Stimulated activated CD4-positive, alpha-beta T cell treated with anti-CD3 and anti-CD28 coated beads, TNF-alpha, amount 100 ng/mL, for 4 hours (primary cell): ENCODE measurements around the gene IQCN.
A peak's percentile ranks its signal among the peaks of the same experiment; 100 is the strongest.

Experiments used
- DNase-seq, 3 experiments: peaks; one replicate each; pipeline ENCODE4 v3.0.0-alpha.2; 2020; ENCODE audit warnings: low read depth in 3 of 3

IQCN gene

GRCh38 chr19:18304458-18305310 lies 30.4 kb upstream of the IQCN start:
- DNase-seq, result peak; percentile 73 to 79 (median 79)

- DNase-seq, result no peak
Observed at GRCh38 chr19:18304208-18304457, 29.9 kb upstream of the IQCN start.

GRCh38 chr19:18301718-18302111 lies 27.5 kb upstream of the IQCN start:
- DNase-seq, result no peak

GRCh38 chr19:18300930-18301717 lies 26.9 kb upstream of the IQCN start:
- DNase-seq, result no peak

- DNase-seq, result no peak
Observed at GRCh38 chr19:18299654-18300053, 25.4 kb upstream of the IQCN start.

GRCh38 chr19:18298601-18299000 lies 24.3 kb upstream of the IQCN start:
- no peak for DNase-seq

- no peak for DNase-seq
Observed at GRCh38 chr19:18297308-18297707, 23.1 kb upstream of the IQCN start.

GRCh38 chr19:18295034-18295451 lies 20.8 kb upstream of the IQCN start:
- no peak for DNase-seq

- DNase-seq, result peak; percentile 76 to 93 (median 88)
Observed at GRCh38 chr19:18294467-18294864, 20.2 kb upstream of the IQCN start.

- DNase-seq, result no peak
Observed at GRCh38 chr19:18293642-18294466, 19.6 kb upstream of the IQCN start.

GRCh38 chr19:18292810-18293641 lies 18.8 kb upstream of the IQCN start:
- no peak for DNase-seq

- no peak for DNase-seq
Observed at GRCh38 chr19:18292462-18292809, 18.2 kb upstream of the IQCN start.

- DNase-seq, result peak in 2 of 3 experiments; percentile 66 to 73
Observed at GRCh38 chr19:18291590-18292461, 17.6 kb upstream of the IQCN start.

GRCh38 chr19:18291019-18291524 lies 16.8 kb upstream of the IQCN start:
- DNase-seq, result no peak

- DNase-seq, result peak in 2 of 3 experiments; percentile 48 to 74
Observed at GRCh38 chr19:18290302-18291018, 16.2 kb upstream of the IQCN start.

GRCh38 chr19:18289471-18290301 lies 15.4 kb upstream of the IQCN start:
- DNase-seq, result no peak

- no peak for DNase-seq
Observed at GRCh38 chr19:18287836-18288772, 13.9 kb upstream of the IQCN start.
